ENCODE results near the gene MT1E. TPM values are rescaled to one million over a fixed set of nuclear protein-coding genes. Genes with fewer than 3 reads are reported as not detected.

Gene MT1E
- polyA plus RNA-seq, 1 donor from 2014 or later: not detected

DNA sequence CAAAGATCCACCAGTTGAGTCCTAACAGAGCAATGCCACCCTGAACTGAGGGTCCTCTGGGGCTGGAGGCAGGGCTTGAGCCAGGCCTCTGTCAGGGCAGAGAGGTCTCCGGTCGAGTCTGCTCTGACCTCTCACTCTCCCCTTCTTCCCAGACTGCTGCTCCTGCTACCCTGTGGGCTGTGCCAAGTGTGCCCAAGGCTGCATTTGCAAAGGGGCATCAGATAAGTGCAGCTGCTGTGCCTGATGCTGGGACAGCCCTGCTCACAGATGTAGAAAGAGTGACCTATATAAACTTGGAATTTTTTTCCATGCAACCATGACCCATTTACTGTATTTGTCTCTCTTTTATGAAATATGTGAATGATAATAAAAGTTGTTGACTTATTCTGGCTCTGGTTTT lies 23.7 kb downstream of the MT1E start:
- Histone ChIP-seq H3K4me3 (ENCODE audit: low read length) (no peak overlapping the region), H3K9me2 (ENCODE audit: insufficient read depth, low read length) (no peaks in the 10 kb centered on the region), H3K27ac (ENCODE audit: low read length) (no peak overlapping the region), H2AFZ (ENCODE audit: low read depth, low read length) (no peak overlapping the region), H3K9ac (ENCODE audit: low read length) (no peak overlapping the region), H3K9me3 (ENCODE audit: low read length) (no peaks in the 10 kb centered on the region), H3K79me2 (replicated peaks; ENCODE audit: insufficient read depth, low read length) (no peaks in the 10 kb centered on the region), H3K4me2 (ENCODE audit: low read length) (no peak overlapping the region), H3F3A (ENCODE audit: insufficient read depth, low read length, poor library complexity, severe bottlenecking) (no peaks in the 10 kb centered on the region), H3K27me3 (ENCODE audit: insufficient read depth, low read depth, low read length) (peaks cover 54% of the 10 kb centered on the region), H3K36me3 (ENCODE audit: insufficient read depth, low read length) (no peaks in the 10 kb centered on the region), H4K20me1 (ENCODE audit: insufficient read depth) (no peaks in the 10 kb centered on the region)
- TF ChIP-seq EZH2 (IDR thresholded peaks at IDR 0.05; ENCODE audit: borderline replicate concordance, insufficient read depth, low read length, poor library complexity, severe bottlenecking) (no peak), SMC3 (conservative IDR thresholded peaks at IDR 0.05; ENCODE audit: poor library complexity) (no peak), TAF1 (IDR thresholded peaks at IDR 0.05; ENCODE audit: low read depth) (no peak), RAD21 (conservative IDR thresholded peaks at IDR 0.05) (no peak), MXI1 (conservative IDR thresholded peaks at IDR 0.05; ENCODE audit: poor library complexity, severe bottlenecking) (no peak), EP300 (conservative IDR thresholded peaks at IDR 0.05; ENCODE audit: poor library complexity, severe bottlenecking) (no peak), POLR2AphosphoS5 (IDR thresholded peaks at IDR 0.05) (no peak)
- TF ChIP-seq, protein P1, sequence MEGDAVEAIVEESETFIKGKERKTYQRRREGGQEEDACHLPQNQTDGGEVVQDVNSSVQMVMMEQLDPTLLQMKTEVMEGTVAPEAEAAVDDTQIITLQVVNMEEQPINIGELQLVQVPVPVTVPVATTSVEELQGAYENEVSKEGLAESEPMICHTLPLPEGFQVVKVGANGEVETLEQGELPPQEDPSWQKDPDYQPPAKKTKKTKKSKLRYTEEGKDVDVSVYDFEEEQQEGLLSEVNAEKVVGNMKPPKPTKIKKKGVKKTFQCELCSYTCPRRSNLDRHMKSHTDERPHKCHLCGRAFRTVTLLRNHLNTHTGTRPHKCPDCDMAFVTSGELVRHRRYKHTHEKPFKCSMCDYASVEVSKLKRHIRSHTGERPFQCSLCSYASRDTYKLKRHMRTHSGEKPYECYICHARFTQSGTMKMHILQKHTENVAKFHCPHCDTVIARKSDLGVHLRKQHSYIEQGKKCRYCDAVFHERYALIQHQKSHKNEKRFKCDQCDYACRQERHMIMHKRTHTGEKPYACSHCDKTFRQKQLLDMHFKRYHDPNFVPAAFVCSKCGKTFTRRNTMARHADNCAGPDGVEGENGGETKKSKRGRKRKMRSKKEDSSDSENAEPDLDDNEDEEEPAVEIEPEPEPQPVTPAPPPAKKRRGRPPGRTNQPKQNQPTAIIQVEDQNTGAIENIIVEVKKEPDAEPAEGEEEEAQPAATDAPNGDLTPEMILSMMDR (IDR thresholded peaks at IDR 0.05; ENCODE audit: poor library complexity, severe bottlenecking): no peak
- TF ChIP-seq, protein P2, sequence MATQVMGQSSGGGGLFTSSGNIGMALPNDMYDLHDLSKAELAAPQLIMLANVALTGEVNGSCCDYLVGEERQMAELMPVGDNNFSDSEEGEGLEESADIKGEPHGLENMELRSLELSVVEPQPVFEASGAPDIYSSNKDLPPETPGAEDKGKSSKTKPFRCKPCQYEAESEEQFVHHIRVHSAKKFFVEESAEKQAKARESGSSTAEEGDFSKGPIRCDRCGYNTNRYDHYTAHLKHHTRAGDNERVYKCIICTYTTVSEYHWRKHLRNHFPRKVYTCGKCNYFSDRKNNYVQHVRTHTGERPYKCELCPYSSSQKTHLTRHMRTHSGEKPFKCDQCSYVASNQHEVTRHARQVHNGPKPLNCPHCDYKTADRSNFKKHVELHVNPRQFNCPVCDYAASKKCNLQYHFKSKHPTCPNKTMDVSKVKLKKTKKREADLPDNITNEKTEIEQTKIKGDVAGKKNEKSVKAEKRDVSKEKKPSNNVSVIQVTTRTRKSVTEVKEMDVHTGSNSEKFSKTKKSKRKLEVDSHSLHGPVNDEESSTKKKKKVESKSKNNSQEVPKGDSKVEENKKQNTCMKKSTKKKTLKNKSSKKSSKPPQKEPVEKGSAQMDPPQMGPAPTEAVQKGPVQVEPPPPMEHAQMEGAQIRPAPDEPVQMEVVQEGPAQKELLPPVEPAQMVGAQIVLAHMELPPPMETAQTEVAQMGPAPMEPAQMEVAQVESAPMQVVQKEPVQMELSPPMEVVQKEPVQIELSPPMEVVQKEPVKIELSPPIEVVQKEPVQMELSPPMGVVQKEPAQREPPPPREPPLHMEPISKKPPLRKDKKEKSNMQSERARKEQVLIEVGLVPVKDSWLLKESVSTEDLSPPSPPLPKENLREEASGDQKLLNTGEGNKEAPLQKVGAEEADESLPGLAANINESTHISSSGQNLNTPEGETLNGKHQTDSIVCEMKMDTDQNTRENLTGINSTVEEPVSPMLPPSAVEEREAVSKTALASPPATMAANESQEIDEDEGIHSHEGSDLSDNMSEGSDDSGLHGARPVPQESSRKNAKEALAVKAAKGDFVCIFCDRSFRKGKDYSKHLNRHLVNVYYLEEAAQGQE (IDR thresholded peaks at IDR 0.05; ENCODE audit: borderline replicate concordance): no peak

DNA sequence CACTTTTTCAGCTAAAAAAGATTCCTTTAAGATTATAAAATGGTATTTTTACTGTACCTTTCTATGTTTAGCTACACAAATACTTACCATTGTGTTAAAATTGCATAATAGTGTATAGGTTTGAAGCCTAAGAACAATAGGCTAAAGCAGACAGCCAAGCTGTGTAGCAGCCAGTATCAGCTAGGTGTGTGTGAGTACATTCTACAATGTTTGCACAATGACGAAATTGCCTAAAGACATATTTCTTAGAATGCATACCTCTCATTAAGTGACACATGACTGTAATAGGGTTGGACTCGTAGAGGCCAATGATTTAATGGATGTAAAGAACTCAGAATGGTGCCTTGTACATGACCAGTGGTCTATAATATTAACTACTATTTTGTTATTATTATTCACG lies 24.2 kb downstream of the MT1E start:
- Histone ChIP-seq H3K4me2 (ENCODE audit: low read length) (no peak overlapping the region), H3K27ac (ENCODE audit: low read length) (no peak overlapping the region), H3K27me3 (ENCODE audit: insufficient read depth, low read depth, low read length) (peaks cover 48% of the 10 kb centered on the region), H3K4me3 (ENCODE audit: low read length) (no peak overlapping the region), H3K9me2 (ENCODE audit: insufficient read depth, low read length) (no peaks in the 10 kb centered on the region), H4K20me1 (ENCODE audit: insufficient read depth) (no peaks in the 10 kb centered on the region), H3K79me2 (replicated peaks; ENCODE audit: insufficient read depth, low read length) (no peaks in the 10 kb centered on the region), H3K36me3 (ENCODE audit: insufficient read depth, low read length) (no peaks in the 10 kb centered on the region), H3K9ac (ENCODE audit: low read length) (no peak overlapping the region), H2AFZ (ENCODE audit: low read depth, low read length) (no peak overlapping the region), H3F3A (ENCODE audit: insufficient read depth, low read length, poor library complexity, severe bottlenecking) (no peaks in the 10 kb centered on the region), H3K9me3 (ENCODE audit: low read length) (no peaks in the 10 kb centered on the region)
- TF ChIP-seq SMC3 (conservative IDR thresholded peaks at IDR 0.05; ENCODE audit: poor library complexity) (no peak), EZH2 (IDR thresholded peaks at IDR 0.05; ENCODE audit: borderline replicate concordance, insufficient read depth, low read length, poor library complexity, severe bottlenecking) (no peak)
- TF ChIP-seq, protein P1 (IDR thresholded peaks at IDR 0.05; ENCODE audit: poor library complexity, severe bottlenecking): no peak
